Measurements from ENCODE around the gene KDM4B.

DNA sequence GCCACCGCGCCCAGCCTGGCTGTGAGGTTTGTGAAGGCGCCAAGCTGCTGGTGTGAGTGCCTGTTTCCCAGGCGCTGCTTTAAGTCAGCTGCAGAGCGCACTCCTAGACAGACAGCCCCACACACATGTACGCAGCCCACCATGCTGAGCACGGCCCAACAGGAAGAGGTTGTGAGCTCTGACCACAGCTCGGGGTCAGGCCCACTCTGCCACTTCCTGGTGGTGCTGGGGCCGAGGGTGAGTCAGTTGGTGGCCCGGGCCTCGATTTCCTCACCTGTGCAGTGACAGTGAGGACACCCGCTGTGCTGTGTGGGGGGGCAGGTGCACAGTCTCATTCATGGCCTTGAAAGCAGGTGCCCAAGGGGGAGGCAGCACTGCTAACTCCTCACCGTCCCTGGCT is 106.7 kb downstream of the KDM4B start:
- TF ChIP-seq, protein P1, sequence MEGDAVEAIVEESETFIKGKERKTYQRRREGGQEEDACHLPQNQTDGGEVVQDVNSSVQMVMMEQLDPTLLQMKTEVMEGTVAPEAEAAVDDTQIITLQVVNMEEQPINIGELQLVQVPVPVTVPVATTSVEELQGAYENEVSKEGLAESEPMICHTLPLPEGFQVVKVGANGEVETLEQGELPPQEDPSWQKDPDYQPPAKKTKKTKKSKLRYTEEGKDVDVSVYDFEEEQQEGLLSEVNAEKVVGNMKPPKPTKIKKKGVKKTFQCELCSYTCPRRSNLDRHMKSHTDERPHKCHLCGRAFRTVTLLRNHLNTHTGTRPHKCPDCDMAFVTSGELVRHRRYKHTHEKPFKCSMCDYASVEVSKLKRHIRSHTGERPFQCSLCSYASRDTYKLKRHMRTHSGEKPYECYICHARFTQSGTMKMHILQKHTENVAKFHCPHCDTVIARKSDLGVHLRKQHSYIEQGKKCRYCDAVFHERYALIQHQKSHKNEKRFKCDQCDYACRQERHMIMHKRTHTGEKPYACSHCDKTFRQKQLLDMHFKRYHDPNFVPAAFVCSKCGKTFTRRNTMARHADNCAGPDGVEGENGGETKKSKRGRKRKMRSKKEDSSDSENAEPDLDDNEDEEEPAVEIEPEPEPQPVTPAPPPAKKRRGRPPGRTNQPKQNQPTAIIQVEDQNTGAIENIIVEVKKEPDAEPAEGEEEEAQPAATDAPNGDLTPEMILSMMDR (IDR thresholded peaks at IDR 0.05) = no peak
- no peak for TF ChIP-seq POLR2A (IDR thresholded peaks at IDR 0.05)
